K562 (cell line): ENCODE data around the gene R3HDM1.

Source experiments
- FOS ChIP-seq: IDR thresholded peaks from 3 replicates; pipeline ENCODE4 v1.6.1; 2011; ENCODE audit not compliant: insufficient read length; ENCODE audit errors: extremely low read depth
- HDAC2 ChIP-seq: fragments of 450-650 bp; IDR thresholded peaks from 2 replicates; pipeline ENCODE4 v1.6.1; 2016; ENCODE audit warnings: mild to moderate bottlenecking
- JUNB ChIP-seq: fragments of 450-650 bp; formaldehyde crosslinking; conservative IDR thresholded peaks from 2 replicates; pipeline ENCODE4 v1.4.0; 2020; ENCODE audit warnings: mild to moderate bottlenecking
- MAFG ChIP-seq: fragments of 450-650 bp; conservative IDR thresholded peaks from 2 replicates; pipeline ENCODE4 v1.6.1; 2016; ENCODE audit warnings: missing genetic modification characterization, missing compliant biosample characterization
- RFX5 ChIP-seq: IDR thresholded peaks from 2 replicates; pipeline ENCODE4 v1.6.1; 2011; ENCODE audit warnings: low read depth, mild to moderate bottlenecking, improper control_type of control experiment, low read length
- ZNF551 ChIP-seq: fragments of 250-450 bp; sonication (Bioruptor Pico); IDR thresholded peaks from 2 replicates; pipeline ENCODE4 v1.5.0; 2021; ENCODE audit warnings: mild to moderate bottlenecking, moderate library complexity
- ZNF589 ChIP-seq: fragments of 200-800 bp; sonication (Bioruptor generic); IDR thresholded peaks from 2 replicates; pipeline ENCODE4 v1.6.1; 2016; ENCODE audit warnings: low read depth, missing genetic modification characterization, missing compliant biosample characterization
- TF ChIP-seq, protein P1 (sequence below), 2 experiments: fragments of 450-650 bp; IDR thresholded peaks; 2 replicates each; pipeline ENCODE4 v1.6.1; 2018; ENCODE audit warnings: mild to moderate bottlenecking in 2 of 2, low read depth in 1 of 2; ENCODE audit not compliant: partially characterized antibody in 2 of 2
- TF ChIP-seq, protein P2 (sequence below): fragments of 450-650 bp; formaldehyde crosslinking; IDR thresholded peaks from 2 replicates; pipeline ENCODE4 v1.4.0; 2022; ENCODE audit warnings: missing genetic modification characterization
- TF ChIP-seq, protein P3 (sequence below), 3 experiments: IDR thresholded peaks in 2 of 3; conservative IDR thresholded peaks in 1 of 3; 2 replicates each; pipeline ENCODE4 v1.5.1; 2011 to 2012; ENCODE audit warnings: low read length in 3 of 3, mild to moderate bottlenecking in 3 of 3, control low read depth in 2 of 3, improper control_type of control experiment in 1 of 3, inconsistent platforms in 1 of 3, low read depth in 1 of 3, mixed read lengths in 1 of 3, moderate library complexity in 1 of 3; ENCODE audit not compliant: insufficient read depth in 2 of 3

DNA sequence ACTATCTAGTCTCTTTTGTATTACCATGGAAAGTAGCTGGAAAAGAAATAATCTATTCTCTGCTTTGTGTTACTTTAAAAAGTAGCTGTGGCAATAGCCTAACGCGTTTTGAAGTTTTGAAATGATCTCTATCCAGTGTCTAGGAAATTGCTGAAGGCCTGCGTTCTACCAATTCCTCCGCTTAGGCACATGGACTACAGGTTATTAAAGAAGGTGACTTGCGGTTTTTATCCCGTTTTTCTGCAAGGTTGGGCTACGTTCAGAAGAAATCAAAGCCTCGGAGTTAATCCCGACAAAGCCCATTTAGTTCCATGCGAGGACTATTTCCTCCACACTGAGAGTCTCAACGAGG lies 209.7 kb downstream of the R3HDM1 start:
- TF ChIP-seq MAFG (tag) (peak; percentile 54), ZNF589 (CRISPR knock-in tag) (0 out of 2 replicates have a peak, but pooled peaks have one; percentile 43), JUNB (CRISPR knock-in tag) (no peak), HDAC2 (no peak), FOS (no peak), RFX5 (no peak), ZNF551 (no peak)
- TF ChIP-seq, protein P1, sequence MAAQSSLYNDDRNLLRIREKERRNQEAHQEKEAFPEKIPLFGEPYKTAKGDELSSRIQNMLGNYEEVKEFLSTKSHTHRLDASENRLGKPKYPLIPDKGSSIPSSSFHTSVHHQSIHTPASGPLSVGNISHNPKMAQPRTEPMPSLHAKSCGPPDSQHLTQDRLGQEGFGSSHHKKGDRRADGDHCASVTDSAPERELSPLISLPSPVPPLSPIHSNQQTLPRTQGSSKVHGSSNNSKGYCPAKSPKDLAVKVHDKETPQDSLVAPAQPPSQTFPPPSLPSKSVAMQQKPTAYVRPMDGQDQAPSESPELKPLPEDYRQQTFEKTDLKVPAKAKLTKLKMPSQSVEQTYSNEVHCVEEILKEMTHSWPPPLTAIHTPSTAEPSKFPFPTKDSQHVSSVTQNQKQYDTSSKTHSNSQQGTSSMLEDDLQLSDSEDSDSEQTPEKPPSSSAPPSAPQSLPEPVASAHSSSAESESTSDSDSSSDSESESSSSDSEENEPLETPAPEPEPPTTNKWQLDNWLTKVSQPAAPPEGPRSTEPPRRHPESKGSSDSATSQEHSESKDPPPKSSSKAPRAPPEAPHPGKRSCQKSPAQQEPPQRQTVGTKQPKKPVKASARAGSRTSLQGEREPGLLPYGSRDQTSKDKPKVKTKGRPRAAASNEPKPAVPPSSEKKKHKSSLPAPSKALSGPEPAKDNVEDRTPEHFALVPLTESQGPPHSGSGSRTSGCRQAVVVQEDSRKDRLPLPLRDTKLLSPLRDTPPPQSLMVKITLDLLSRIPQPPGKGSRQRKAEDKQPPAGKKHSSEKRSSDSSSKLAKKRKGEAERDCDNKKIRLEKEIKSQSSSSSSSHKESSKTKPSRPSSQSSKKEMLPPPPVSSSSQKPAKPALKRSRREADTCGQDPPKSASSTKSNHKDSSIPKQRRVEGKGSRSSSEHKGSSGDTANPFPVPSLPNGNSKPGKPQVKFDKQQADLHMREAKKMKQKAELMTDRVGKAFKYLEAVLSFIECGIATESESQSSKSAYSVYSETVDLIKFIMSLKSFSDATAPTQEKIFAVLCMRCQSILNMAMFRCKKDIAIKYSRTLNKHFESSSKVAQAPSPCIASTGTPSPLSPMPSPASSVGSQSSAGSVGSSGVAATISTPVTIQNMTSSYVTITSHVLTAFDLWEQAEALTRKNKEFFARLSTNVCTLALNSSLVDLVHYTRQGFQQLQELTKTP (IDR thresholded peaks at IDR 0.05; ENCODE audit: low read depth in 1 of 2, partially characterized antibody in 2 of 2) = no peak
- TF ChIP-seq, protein P2, sequence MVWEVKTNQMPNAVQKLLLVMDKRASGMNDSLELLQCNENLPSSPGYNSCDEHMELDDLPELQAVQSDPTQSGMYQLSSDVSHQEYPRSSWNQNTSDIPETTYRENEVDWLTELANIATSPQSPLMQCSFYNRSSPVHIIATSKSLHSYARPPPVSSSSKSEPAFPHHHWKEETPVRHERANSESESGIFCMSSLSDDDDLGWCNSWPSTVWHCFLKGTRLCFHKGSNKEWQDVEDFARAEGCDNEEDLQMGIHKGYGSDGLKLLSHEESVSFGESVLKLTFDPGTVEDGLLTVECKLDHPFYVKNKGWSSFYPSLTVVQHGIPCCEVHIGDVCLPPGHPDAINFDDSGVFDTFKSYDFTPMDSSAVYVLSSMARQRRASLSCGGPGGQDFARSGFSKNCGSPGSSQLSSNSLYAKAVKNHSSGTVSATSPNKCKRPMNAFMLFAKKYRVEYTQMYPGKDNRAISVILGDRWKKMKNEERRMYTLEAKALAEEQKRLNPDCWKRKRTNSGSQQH (CRISPR knock-in tag) = no peak
- TF ChIP-seq, protein P3, sequence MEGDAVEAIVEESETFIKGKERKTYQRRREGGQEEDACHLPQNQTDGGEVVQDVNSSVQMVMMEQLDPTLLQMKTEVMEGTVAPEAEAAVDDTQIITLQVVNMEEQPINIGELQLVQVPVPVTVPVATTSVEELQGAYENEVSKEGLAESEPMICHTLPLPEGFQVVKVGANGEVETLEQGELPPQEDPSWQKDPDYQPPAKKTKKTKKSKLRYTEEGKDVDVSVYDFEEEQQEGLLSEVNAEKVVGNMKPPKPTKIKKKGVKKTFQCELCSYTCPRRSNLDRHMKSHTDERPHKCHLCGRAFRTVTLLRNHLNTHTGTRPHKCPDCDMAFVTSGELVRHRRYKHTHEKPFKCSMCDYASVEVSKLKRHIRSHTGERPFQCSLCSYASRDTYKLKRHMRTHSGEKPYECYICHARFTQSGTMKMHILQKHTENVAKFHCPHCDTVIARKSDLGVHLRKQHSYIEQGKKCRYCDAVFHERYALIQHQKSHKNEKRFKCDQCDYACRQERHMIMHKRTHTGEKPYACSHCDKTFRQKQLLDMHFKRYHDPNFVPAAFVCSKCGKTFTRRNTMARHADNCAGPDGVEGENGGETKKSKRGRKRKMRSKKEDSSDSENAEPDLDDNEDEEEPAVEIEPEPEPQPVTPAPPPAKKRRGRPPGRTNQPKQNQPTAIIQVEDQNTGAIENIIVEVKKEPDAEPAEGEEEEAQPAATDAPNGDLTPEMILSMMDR (IDR thresholded peaks at IDR 0.05 in 2 of 3, conservative IDR thresholded peaks at IDR 0.05 in 1 of 3; ENCODE audit: insufficient read depth in 2 of 3, low read depth in 1 of 3, low read length in 3 of 3) = no peak
